ENCODE measurements around the gene DPEP2NB. TPM values are rescaled to one million over a fixed set of nuclear protein-coding genes. Genes with fewer than 3 reads are reported as not detected.

Gene DPEP2NB
- total and polyA plus RNA-seq, 10 of the 15 experiments (the other 5 are each of a cell fraction or from before 2014, with no cell fraction given): not detected

DNA sequence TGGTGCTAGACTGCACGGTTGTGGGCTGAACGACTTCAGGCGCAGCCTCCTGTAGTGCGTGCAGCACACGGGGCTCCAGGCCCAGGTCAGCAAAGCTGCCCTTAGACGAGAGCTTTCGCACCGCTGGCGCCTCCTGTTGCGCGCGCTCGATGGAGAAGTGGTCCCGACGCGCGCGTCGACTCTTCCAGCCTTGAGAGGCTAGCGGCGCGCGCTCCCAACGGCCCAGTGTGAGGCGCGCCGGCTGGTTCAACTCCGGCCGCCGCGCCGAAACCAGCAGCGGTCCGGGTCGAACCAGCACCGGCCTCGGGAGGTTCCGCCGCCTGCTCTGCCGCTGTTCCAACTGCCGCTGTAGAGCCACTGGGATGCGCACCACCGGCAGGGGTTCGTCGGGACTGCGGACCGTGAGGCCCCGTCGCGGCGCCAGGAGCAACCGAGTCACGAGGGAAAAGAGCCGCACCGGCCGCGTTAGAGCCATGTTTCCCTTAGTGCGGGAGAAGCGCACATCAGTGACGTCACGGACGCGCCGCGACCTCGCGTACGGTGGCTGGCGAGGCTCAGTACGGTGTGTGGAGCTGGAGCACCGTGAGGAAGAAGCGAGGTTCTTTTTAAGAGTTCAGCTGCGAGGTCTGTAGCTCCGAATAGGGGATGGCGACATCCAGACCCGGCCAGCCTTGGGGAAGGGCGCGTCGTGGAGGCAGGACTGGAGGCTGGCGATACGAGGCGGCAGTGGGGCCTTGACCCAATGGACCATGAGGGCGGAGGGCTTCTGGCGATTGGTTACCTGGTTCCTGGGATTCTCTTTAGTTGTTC lies 7.2 kb upstream of the DPEP2NB start, which contains the start of the genes DDX28 and DUS2 (continued):
- TF ChIP-seq SREBF2 (IDR thresholded peaks at IDR 0.05; ENCODE audit: low read length) (no peak), RELA (IDR thresholded peaks at IDR 0.05; ENCODE audit: borderline replicate concordance, partially characterized antibody) (peak; percentile 70), ZNF24 (IDR thresholded peaks at IDR 0.05) (peak; percentile 42; the same call in 1 of the 2 replicates), ZSCAN29 (IDR thresholded peaks at IDR 0.05) (no peak), ZNF217 (IDR thresholded peaks at IDR 0.05) (no peak), CBX5 (IDR thresholded peaks at IDR 0.05; ENCODE audit: low read depth) (no peak), CREM (IDR thresholded peaks at IDR 0.05; ENCODE audit: low read depth) (peak; percentile 100), TAF1 (IDR thresholded peaks at IDR 0.05; ENCODE audit: borderline replicate concordance, low read depth, low read length) (peak; percentile 82)
- TF ChIP-seq, protein P1, sequence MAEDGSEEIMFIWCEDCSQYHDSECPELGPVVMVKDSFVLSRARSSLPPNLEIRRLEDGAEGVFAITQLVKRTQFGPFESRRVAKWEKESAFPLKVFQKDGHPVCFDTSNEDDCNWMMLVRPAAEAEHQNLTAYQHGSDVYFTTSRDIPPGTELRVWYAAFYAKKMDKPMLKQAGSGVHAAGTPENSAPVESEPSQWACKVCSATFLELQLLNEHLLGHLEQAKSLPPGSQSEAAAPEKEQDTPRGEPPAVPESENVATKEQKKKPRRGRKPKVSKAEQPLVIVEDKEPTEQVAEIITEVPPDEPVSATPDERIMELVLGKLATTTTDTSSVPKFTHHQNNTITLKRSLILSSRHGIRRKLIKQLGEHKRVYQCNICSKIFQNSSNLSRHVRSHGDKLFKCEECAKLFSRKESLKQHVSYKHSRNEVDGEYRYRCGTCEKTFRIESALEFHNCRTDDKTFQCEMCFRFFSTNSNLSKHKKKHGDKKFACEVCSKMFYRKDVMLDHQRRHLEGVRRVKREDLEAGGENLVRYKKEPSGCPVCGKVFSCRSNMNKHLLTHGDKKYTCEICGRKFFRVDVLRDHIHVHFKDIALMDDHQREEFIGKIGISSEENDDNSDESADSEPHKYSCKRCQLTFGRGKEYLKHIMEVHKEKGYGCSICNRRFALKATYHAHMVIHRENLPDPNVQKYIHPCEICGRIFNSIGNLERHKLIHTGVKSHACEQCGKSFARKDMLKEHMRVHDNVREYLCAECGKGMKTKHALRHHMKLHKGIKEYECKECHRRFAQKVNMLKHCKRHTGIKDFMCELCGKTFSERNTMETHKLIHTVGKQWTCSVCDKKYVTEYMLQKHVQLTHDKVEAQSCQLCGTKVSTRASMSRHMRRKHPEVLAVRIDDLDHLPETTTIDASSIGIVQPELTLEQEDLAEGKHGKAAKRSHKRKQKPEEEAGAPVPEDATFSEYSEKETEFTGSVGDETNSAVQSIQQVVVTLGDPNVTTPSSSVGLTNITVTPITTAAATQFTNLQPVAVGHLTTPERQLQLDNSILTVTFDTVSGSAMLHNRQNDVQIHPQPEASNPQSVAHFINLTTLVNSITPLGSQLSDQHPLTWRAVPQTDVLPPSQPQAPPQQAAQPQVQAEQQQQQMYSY (CRISPR knock-in tag; IDR thresholded peaks at IDR 0.05): no peak

All from GM12878 (cell line).